SIG-M5 treated with dmso at 0.1 percent for 504 hours (cell line): Measurements from ENCODE around the gene STARD7.
"Not testable (repeated sequence)": the region's sequence is repeated elsewhere in the genome, so short reads cannot be mapped to it uniquely, and the experiment has no call there.

Experiments
- DNase-seq: peaks from one replicate; lab custom pipeline; 2025; ENCODE audit not compliant: unreplicated experiment; lab: John Stamatoyannopoulos, UW

Gene STARD7

DNA sequence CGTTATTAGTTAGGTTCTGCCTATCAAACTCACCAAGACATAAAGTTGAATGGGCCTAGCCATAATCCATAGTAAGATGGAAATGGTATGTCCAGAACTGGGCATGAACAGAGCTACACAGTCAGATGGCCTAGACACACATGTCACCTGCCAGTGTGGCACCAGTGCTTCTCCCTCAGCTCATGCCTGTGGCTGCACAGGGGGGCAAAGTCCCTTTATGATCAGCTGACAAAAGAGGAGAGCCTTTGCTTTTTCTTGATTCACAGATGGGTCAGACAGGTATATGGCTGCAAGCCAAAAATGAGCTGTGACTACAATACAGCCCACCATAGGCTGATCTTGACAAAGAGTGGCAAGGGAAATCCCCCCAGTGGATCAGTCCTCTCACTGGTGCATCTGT, 28.3 kb upstream of the STARD7 start:
- no peak for DNase-seq

DNA sequence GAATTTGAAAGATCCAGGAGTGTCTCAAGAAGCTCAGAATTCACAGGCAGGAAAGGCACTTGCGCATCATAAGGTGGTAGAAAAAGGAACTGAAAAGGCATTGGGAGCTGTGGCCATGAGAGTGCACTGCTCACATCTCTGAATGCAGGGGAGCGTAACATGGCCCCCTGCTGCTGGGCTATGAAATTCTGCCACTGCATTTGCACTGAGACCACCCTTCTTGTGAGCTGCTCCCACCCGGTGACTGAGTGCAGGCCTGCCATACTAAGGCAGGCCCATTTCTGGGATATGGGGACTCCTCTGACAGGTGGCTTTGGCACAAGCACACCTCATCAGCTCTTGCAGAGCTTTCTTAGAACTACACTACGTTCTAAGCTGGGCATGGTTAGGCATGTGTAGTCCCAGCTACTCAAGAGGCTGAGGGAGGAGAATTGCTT, 25.3 kb upstream of the STARD7 start:
- DNase-seq: peak; percentile 76

DNA sequence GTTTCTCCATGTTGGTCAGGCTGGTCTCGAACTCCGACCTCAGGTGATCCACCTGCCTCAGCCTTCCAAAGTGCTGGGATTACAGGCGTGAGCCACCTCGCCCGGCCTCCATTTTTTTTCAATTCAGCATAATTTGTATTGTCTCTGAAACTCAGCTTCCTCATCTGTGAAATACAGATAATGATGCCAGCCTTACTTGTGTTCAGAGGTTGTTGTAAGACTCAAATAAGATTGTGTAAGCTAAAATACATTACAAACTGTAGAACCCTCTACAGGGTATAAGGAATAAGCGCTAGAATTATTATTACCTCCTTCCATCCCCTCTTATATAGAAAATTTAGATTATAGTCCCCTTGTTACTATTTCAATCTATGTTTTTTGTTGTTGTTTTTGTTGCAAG, 24.8 kb upstream of the STARD7 start:
- DNase-seq: peak; percentile 49

DNA sequence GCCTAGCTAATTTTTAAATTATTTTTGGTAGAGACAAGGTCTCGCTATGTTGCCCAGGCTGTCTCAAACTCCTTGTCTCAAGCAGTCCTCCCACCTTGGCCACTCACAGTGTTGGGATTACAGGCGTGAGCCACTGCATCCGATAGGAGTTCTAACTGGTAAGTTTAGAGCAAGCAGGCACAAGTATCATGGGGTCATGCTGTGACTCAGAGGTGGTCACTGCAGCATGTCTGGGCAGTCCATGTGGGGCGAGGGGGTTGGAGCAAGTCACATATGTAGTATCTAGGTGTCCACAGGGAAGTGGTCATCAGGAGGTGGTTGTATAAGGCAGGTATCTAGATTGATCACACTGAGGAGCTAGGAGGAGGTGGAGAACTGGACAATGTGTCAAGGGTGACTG, 22.7 kb upstream of the STARD7 start:
- DNase-seq: no peak

DNA sequence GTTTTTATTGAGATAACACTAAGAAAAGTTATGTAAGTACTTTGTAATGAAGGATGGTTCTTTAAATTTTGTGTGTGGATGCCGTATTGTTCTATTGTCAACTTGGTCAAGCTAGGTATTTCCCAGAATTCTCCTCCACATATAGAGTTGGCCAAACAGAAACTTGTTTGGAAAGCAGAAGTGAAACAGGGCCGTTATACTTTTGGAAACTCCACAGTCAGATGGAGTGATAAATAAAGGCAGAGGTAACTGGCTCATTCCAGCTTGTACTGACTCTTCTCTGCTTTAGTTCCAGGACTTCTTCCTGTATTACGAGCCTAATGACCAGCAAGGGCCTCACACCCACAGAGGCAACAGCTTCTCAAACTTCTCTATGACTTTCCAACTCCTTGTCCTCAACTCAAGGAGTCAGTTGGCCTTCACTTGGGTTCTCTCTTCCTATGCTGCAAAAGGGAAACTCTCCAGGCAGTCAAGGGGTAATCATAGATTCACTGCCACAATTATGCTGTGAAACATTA, 16.4 kb upstream of the STARD7 start:
- peak; percentile 96 for DNase-seq

DNA sequence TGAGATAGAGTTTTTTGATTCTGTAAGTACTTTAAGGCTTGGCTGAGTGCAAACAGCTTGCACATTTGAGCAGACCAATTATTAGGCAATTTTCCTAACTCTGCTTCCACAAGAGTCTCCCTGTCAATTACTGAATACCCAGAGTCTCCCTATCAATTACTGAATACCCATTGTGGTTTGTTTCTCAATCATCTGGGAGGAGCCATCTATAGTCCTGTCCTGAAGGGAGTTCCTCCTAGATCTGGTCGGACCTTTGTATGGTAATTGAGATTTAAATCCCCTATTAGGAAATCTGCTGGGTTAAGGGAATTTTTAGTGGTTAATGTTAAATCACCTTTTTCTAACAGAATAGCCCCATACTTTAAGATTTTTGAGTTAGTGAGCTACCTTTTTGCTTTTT, 12.5 kb upstream of the STARD7 start:
- DNase-seq: peak; percentile 91

DNA sequence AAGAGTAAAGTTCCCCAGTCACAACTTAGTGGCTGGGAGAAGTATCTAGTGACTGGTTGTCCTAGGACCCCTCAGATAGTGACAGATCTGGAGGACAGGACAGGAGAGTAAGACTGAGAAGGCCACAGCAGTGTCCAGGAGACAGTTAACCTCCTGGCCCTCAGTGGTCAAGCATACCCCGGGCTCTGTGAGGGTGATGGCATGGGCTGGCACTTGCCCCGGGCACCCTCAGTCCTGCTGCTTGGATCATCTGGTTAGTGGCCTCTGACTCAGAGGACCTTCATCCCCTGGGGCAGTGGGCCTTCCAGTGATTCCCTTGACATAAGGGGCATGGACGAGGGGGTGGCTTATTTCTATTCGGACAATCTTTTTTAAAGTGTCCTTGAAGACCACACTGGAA, 11.3 kb upstream of the STARD7 start:
- not testable (repeated sequence) for DNase-seq

DNA sequence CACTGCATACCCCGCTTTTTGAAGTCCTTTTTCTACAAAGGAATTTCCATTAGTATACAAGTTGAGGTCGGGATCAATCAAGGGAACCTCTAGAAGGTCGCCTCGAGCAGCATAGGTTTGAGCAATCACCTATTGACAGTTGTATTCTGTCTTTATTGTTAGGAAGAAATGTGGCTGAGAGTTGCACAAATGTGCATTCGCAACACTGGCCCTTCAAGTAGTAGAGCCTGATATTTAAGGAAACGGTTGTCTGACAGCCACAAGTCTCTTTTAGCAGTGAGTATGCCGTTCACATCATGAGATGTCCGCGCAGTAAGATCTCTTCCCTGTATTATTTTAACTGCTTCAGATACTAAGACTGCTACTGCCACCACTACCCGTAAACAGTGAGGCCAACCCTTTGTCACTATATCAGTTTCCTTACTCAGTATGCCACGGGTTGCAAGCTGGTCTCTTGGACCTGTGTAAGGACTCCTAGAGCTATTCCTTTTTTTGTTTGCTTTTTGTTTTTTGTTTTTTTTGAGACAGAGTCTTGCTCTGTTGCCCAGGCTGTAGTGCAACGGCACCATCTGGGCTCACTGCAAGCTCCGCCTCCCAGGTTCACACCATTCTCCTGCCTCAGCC, 10.0 kb upstream of the STARD7 start:
- DNase-seq: peak; percentile 87

DNA sequence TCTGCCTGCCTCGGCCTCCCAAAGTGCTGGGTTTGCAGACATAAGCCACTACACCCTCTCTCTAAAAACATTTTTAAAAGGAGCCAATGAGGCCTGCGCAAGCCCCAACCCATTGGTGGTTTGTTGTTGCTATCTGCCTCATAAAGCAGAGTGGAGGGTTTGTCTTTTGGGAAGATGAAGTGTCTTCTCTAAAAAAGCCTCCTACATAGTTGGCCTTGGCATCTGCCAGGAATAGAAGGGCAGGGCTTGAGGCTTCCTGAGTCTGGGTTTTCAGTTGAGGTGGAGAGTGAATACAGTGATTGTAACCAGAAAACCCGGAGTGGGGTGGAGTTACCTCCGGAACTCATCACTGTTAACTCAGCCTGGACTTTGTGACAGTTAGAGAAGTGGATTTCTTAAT, 5.9 kb upstream of the STARD7 start:
- DNase-seq: no peak

DNA sequence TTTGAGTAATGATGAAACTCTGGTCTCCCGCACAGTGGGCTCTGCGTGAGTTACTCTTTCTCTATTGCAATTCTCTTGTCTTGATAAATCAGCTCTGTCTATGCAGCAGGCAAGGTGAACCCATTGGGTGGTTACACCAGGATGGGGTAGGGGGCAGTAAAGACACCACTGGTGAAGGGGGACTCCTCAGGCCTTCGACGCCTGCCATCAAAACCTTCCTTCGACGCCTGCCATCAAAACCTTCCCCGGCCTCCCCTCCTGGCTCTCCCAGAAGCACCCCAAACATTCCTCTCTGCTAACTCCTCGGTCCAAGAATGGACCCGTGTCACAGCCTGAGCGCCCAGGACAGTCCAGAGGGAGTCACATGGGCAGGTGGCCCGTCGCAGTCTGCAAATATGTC, 4.8 kb upstream of the STARD7 start:
- no peak for DNase-seq

DNA sequence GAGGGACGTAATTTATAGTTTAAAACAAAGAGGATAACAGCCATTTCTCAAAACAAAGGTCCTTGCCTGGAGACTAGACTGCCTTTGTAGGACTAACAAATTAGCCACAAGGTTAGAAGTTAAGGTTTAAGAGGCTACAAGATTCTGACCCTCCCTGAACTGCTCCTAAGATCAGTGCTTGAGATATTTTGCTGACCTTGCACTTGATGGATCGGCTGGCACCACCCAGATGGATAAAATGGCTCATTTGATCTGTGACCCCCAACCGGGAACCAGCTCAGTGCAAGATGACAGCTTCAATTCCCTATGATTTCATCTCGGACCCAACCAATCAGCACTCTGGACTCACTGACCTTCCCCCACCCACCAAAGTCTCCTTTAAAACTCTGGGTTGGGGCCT, 3.7 kb upstream of the STARD7 start:
- no peak for DNase-seq

DNA sequence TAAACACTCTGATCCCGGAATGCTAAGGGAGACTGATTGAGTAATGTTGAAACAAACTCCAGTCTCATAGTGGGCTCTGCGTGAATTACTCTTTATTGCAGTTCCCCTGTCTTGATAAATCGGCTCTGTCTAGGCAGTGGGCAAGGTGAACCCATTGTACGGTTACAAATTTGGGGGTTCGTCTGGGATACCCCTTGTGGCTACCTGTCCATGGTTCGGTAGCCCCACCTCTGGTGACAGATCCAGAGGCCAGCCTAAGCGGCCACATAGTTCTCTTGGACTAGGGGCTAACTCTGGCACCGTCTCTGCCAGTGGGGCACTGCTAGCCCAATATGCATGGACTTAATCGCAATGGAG, 1.1 kb upstream of the STARD7 start:
- DNase-seq: no peak

DNA sequence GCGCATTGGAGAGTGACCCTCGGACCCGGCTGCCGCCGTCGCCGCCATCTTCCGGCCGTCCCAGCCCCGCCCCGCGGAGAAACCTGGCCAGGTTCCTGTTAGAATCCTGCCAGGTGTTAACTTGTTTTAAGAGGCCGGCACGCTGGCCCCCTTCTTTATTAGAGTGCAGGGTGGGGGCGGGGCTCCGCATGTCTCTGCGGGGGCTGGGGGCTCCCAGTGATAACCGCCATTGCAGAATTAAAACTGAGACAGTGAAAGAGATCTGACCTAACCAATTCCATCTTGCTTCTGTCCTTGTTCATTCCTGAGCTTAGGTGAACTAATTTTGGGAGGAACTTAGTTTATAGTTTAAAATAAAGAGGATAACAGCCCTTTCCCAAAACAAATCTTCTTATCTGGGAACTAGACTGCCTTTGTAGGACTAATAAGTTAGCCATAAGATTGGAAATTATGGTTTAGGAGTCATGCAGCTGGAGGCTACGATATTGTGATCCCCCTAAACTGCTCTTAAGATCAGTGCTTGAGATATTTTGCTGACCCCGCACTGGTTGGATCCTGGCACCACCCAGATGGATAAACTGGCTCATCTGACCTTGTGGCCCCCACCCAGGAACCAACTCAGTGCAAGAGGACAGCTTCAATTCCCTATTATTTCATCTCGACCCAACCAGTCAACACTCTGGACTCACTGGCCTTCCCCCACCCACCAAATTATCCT, 543 bp upstream of the STARD7 start:
- no peak for DNase-seq

DNA sequence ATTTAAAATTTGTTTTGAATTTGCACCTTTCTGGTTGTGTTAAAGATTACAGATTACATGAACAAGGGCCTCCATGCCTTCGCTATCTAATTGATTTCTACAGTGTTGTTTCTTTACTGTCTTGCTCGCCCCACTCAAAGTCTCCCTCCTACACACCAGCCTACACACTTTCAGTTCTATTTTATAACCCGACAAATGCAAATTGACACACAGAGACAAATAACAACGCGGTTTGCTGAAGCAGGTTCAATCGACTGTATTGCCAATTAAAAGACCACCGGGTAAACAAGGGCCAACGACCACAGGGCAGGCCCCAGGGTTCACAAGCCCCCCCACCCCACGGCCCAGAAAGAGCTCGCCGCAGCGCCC, 869 bp downstream of the STARD7 start:
- DNase-seq: no peak

DNA sequence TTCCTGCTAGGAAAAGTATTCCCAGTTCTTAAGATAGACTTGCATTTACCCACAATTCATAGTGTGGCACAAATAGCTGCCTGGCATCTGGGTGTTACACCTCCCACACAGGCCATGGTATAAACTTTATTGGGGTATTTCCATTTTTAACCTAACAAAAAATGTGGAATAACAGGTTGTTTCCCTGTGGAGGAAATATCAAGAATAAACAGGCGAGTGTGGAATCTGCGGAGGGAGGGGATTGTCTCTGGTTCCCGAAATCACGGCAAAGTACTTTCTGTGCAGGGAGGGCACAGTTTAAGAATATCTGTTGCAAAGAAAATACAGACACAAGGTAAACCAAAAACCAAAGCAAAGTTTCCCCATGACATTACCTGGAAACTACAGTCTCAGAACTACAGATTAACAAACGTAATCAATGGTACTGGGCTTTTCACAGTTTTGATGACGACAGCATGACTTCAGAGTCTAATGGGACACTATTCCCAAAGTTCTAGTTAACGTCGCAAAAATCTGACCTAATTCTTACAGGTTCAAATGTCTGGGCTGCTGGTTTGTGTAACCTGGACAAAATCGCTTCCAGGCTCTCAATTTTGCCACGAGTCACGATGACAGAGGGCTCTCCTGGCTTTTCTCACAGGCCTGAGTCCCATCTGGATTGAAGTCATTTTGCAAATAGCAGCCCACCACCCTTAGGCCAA, 1.4 kb downstream of the STARD7 start:
- no peak for DNase-seq

DNA sequence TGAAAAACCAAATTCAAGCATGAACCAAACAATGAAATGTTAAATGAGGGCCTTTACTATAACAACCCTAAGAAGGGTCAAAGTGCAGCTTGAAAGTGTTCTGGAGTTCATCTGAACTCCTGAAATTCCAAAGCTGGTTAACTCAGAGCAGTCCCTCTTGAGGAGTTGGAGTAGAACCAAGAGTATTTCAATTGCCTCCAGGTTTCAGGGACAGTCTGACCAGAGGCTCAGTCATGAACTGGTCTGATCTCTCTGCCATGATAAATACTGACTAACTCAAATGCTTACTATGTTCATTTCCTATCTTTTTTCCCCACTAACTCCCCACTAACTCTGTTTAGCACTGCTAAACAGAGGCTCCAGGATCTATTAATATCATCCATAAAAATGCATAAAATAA, 2.7 kb downstream of the STARD7 start:
- DNase-seq: no peak

DNA sequence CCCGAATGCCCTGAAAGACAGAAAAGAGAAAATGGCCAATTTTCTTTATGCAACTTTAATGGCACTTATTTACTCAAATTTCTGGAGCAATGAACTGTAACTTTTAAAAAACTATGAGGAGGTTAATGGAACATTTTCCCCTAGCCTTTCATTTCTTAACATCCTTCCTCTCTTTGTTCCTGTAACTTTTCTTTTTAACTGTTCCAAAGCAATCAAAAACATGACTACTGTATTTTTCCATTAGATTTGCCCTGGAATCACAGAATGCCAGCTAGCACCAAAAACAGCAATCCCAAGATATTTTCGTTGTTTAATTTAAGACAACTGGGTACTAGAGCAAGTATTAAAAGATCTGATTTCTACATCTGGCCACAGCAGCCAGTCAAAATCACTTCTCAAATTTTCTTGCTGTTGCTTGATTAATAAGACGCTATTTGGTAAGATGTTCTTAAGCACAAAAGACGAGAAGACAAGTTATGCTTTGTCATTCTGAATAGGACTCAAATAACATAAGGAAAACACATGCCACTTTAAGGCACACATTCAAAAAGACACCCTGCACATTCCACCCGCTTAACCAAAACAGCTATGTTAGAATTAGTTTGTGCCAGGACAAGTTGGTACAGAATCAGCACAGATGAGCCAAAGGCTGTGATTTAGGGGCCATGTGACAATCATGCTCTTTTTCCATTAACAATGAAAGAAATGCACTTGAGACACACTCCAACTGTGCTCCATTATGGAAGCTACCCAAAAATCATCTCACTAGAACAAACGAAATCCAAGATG, 3.6 kb downstream of the STARD7 start:
- DNase-seq: no peak

DNA sequence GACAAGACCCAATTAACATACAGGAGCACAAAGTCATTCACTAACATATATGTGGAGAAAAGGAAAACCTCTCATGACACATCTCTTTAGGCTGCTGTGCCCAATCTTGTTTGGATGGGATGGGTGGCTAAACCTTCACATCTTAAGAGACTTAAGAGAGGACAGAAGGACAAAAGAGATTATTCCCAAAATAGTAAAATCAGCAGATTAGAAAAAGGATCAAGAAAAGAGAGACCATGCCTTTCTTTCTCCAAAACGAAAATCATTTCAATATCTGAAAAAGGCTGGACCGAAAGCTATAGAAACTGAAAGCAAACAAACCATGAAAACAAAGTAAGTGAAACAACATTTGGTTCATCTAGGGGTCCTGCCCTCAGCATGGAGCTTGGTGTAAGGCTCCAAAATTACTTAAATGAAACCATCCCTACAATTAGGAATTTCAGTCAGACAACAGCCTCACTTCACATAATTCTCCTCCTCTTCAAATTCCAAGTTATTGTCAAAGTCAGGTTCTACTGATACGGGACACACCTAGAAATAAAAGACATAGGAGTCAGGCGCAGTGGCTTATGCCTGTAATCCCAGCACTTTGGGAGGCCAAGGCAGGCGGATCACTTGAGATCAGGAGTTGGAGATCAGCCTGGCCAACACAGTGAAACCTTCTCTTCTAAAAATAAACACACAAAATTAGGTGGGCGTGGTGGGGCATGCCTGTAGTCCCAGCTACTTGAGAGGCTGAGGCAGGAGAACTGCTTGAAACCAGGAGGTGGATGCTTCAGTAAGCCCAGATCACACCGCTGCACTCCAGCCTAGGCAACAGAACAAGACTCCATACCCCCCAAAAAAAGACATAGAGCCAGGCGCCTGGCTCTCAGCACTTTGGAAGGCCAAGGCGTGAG, 5.2 kb downstream of the STARD7 start:
- no peak for DNase-seq

DNA sequence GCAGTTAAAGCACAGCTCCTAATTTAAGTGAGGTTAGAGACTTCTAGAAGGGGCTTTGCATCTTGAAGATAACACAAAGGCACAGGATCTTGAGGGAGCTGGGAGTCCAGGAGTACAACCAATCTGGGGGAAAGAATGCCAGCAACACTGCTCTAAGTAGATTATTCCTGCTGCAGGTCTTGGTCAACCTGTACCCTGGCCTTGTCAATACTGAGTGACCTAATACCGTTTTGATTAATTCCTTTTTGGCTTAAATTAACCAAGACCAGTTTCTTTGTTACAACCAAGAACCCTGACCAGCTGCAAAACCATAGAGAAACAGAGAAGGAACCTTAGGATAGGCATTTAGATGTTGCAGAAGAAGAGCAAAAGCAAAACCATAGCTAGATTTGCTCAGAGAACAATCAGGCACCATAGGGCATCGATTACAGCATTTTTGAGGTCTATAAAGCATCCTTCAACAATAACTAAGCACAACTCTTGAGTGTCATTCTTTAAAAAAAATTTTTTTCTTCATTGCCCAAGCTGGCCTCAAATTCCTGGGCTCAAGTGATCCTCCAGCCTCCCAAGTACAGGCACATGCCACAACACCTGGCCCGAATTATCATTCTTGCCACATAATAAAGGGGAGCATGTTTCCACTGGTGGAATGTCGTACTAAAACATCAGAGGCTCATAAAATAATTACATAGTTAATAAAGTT, 6.3 kb downstream of the STARD7 start:
- no peak for DNase-seq

DNA sequence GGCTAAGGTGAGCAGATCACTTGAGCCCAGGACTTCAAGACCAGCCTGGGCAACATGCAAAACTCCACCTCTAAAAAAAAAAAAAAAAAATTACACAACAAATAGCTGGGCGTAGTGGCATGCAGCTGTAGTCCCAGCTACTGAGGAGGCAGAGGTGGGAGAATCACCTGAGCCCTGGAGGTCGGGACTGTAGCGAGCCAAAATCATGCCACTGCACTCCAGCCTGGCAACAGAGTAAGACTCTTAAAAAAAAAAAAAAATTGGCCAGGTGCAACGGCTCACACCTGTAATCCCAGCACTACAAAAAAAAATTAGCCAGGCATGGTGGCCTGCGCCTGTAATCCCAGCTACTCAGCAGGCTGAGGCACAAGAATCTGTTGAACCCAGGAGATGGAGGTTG, 7.3 kb downstream of the STARD7 start:
- DNase-seq: no peak
